Suppressor macrophage (primary cell): ENCODE data around the gene PTPN12.
A peak's percentile ranks its signal among the peaks of the same experiment; 100 is the strongest.

ENCODE experiments used
- DNase-seq, 4 experiments: peaks; one replicate each; pipeline ENCODE4 v3.0.0-alpha.2; 2020 to 2022

The PTPN12 gene

DNA sequence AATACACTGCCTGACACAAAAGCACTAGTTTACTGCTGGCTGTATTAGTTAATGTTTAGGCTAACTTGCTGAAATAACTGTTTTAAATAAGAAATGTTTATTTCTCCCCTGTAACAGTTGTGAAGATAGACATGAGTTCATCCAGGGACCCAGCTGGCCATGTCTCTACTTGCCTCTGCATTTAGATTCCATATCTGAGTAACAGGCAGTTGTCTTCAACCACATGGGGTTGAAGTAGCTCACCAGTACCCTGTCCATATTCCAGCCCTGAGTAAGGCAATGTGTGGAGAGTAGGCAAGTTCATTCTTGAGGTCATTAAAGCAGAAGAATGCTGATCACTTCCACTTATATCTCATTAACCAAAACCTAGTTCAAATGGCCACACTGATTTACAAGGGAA, 128.1 kb downstream of the PTPN12 start:
- no peak for DNase-seq

DNA sequence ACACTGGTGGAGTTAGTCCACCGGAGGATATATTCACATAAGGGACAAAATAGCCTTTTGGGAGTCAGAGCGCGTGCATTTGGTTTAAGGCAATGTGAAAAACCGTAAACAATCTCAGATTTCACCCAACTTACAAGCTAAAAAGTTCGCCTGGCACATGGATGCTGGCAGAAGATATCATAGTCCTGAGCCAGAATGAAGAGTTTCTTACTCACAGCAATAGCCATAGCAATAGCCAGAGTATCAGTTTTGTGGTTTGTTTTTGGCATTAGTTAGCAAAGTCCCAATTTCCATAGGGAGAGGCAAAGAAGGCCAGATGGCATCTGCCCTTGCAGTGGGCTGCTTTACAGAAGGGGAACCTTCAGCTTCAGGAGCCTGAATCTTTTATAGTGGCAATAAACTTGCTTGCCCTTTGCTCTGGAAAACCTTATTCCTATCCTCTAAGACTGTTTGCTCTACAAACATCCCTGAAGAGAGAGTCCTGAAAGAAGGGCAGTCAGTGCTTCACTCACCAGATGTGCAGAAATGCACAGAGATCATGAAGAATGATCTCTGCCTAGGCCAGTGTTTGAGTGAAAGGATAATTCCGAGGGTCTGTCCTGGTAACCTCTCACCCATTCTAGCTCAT, 130.5 kb downstream of the PTPN12 start:
- no peak for DNase-seq

DNA sequence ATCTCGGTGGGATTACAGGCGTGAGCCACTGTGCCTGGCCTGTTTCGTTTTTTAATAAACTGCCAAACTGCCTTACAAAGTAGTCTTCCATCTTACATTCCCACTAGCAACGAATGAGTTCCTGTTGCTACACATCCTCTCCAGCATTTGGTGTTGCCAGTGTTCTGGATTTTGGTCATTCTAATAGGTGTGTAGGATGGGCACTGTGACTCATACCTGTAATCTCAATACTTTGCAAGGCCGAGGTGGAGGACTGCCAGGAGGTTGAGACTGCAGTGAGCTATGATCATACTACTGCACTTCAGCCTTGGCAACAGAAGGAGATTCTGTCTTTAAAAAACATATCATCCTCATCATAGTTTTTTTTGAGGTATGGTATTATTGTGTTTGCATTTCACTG, 137.8 kb downstream of the PTPN12 start:
- no peak for DNase-seq

DNA sequence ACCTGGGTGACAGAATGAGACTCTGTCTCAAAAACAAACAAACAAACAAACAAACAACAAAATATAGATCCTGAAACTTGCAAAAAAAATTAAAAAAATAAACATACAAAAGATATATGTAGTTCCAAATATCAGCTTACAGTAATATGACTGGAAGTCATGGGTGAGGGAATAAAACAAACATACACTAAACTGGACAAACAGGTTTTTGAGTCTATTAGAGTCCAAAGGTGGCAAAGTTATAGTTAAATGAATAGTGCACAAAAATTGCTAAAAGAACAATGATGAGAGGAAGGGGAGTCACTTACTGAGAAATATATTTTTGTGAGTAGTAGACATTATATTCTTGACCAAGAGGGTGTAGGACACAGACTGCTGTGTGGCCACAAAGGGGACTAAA, 142.5 kb downstream of the PTPN12 start:
- no peak for DNase-seq

DNA sequence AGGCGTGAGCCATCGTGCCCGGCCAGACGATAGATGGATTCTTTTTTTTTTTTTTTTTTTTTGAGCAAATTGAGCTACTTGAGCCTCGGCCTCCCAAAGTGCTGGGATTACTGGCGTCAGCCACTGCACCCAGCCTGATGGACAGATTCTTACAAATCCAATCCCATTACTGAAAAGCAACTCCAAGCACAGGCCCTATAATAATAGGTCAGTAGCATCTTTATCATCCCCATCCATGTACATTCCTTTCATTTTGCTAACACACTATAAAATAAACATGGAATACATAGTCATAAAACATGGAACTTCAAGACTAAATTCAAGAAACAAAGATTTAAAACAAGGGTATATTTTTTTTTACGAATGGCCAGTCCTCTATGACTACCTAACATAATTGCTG, 143.2 kb downstream of the PTPN12 start:
- DNase-seq = no peak

DNA sequence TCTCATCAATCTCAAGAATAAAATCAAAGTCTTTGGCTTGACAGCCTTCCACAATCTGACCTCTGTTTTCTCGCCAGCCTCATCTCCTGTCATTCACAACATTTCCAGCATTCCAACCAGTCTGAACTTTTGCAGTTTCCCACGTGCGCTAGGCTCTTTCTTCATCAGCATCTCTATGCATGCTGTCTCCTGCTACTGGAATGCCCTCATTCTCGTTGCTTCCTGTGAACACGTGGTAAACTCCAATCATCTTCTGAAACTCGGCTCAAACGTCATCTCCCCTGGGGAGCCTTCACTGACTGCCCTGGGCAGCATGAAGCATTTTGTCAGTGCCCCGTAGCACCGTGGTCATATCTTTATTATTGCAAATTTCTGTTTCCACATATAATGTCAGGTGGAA, 146.9 kb downstream of the PTPN12 start:
- no peak for DNase-seq

DNA sequence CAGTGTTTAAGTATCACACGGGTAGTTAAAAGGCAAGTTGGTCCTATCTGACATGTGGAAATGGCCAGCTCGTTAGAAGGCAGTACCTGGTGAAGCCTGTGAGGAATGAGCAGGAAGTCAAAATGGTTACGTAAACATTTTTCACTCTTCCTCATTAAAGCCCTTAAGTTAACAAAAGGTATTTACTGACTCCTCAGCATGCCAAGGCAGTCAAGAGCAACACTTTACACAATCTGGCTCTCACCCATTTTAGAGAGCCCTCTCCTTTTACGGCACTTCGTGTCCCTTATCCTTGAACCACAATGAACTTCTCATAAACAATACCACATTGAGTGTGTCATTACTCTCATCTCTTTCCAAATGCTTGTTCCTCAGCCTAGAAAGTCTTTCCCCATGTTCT, 148.1 kb downstream of the PTPN12 start:
- DNase-seq = peak; percentile 17 to 61 (median 42)

DNA sequence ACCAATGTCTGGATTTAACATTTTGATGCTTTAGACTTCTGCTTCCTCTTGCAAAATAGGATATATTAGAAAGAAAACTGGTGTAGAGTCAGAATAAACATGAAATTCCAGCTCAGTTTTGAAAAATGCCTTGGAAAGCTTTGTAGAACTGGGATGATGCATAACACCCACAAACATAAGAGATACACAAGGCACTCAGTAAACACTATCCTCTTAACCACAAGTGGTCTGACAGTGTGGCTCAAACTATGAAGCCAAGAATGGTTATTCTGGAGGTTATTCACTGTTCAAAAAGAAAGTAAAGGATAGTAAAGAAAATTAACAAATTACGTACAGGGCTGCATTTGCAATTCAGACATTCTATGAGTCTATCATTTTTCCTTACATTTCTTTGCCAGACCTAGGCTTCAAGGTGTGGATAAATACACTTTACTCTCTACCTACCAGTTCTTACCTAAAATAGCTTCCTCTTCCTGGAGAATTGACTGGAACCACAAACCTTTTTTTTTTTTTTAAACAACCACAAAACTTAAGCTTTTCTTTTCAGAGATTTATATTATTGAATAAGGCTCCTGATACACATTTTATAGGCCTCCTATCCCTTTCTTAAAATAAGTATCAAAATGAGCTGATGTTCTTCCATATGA, 150.1 kb downstream of the PTPN12 start:
- DNase-seq = no peak

DNA sequence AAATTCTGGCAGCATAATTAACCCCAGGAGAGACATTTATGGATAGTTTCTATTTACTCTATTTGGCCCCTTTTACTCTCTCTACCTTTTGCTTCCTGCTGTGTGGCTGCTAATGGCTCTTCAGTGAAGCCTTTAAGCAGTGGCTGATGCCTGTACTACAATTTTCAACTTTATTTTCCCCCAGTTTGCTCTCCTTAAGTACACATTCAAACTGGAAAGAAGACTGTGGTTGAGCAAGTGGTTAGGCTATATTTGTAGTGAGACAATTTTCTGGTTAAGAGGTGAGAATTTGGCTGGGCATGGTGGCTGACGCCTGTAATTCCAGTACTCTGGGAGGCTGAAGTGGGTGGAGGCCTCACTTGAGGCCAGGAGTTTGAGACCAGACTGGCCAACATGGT, 150.7 kb downstream of the PTPN12 start:
- DNase-seq = no peak
